Loucy (cell line): Measurements from ENCODE around the gene ABLIM2.

Source experiments
- H2AFZ ChIP-seq: fragments of 200-600 bp; sonication (generic); 2 replicates; pipeline ENCODE4 v1.6.0; 2016; ENCODE audit warnings: antibody characterized with exemption, mild to moderate bottlenecking, low read length, moderate library complexity
- H3F3A ChIP-seq: fragments of 200-600 bp; 2 replicates; pipeline ENCODE4 v1.6.0; 2016; ENCODE audit warnings: antibody characterized with exemption, low read depth, mild to moderate bottlenecking
- H3K27me3 ChIP-seq: fragments of 200-600 bp; sonication (generic); 2 replicates; pipeline ENCODE4 v1.6.1; 2014; ENCODE audit warnings: low read length, mild to moderate bottlenecking; ENCODE audit not compliant: insufficient read depth, poor library complexity, severe bottlenecking
- H3K36me3 ChIP-seq: fragments of 200-600 bp; sonication (generic); 2 replicates; pipeline ENCODE4 v1.6.1; 2016; ENCODE audit warnings: low read length; ENCODE audit not compliant: insufficient read depth
- H3K4me1 ChIP-seq: fragments of 200-600 bp; sonication (generic); 2 replicates; pipeline ENCODE4 v1.5.1; 2014; ENCODE audit warnings: low read length, mild to moderate bottlenecking; ENCODE audit not compliant: insufficient read depth, poor library complexity, severe bottlenecking
- H3K4me2 ChIP-seq: fragments of 200-600 bp; sonication (generic); 2 replicates; pipeline ENCODE4 v1.6.0; 2014; ENCODE audit warnings: antibody characterized with exemption, low read length, low read depth, mild to moderate bottlenecking; ENCODE audit not compliant: poor library complexity, severe bottlenecking
- H3K4me3 ChIP-seq: fragments of 200-600 bp; sonication (generic); 2 replicates; pipeline ENCODE4 v1.5.1; 2014; ENCODE audit warnings: low read length, mild to moderate bottlenecking, mixed read lengths; ENCODE audit not compliant: poor library complexity, severe bottlenecking
- H3K79me2 ChIP-seq: fragments of 200-600 bp; sonication (generic); 2 replicates; pipeline ENCODE4 v1.6.1; 2014; ENCODE audit warnings: low read length; ENCODE audit not compliant: insufficient read depth
- H3K9ac ChIP-seq: fragments of 200-600 bp; sonication (generic); 2 replicates; pipeline ENCODE4 v1.6.0; 2014; ENCODE audit warnings: mild to moderate bottlenecking, low read depth, low read length, moderate library complexity; ENCODE audit not compliant: poor library complexity, severe bottlenecking
- H3K9me2 ChIP-seq: fragments of 200-600 bp; sonication (generic); replicated peaks from 2 replicates; pipeline ENCODE4 v1.6.1; 2016; ENCODE audit warnings: low read depth, low read length, mixed read lengths
- H3K9me3 ChIP-seq: fragments of 200-600 bp; sonication (generic); 2 replicates; pipeline ENCODE4 v1.6.1; 2014; ENCODE audit warnings: mild to moderate bottlenecking, antibody characterized with exemption, low read length, low read depth; ENCODE audit not compliant: insufficient read depth
- H4K20me1 ChIP-seq: fragments of 200-600 bp; sonication (generic); 2 replicates; pipeline ENCODE4 v1.6.0; 2014; ENCODE audit warnings: antibody characterized with exemption, low read length, mild to moderate bottlenecking; ENCODE audit not compliant: insufficient read depth, poor library complexity, severe bottlenecking
- EZH2phosphoT487 ChIP-seq: fragments of 200-600 bp; IDR thresholded peaks from 2 replicates; pipeline ENCODE4 v1.6.1; 2018; ENCODE audit warnings: antibody characterized with exemption, mild to moderate bottlenecking, moderate library complexity, borderline replicate concordance
- TF ChIP-seq, protein P1 (sequence below): fragments of 200-600 bp; sonication (generic); conservative IDR thresholded peaks from 2 replicates; pipeline ENCODE4 v1.5.1; 2014; ENCODE audit warnings: mild to moderate bottlenecking, antibody characterized with exemption, low read length

The ABLIM2 gene

GRCh38 chr4:8110071-8110986 lies 48.3 kb downstream of the ABLIM2 start:
- no peaks in the 10 kb centered on the region for H3K4me1 ChIP-seq
- no peak overlapping the region for H2AFZ ChIP-seq
- H3K36me3 ChIP-seq = no peaks in the 10 kb centered on the region
- H3K79me2 ChIP-seq = no peaks in the 10 kb centered on the region
- H3K4me2 ChIP-seq = no peak overlapping the region
- no peaks in the 10 kb centered on the region for H3K9me2 ChIP-seq
- H4K20me1 ChIP-seq = no peaks in the 10 kb centered on the region
- no peaks in the 10 kb centered on the region for H3K27me3 ChIP-seq
- H3K4me3 ChIP-seq = no peak overlapping the region
- no peaks in the 10 kb centered on the region; the same call in 1 of the 2 replicates for H3K9me3 ChIP-seq
- H3K9ac ChIP-seq = no peak overlapping the region
- TF ChIP-seq, protein P1, sequence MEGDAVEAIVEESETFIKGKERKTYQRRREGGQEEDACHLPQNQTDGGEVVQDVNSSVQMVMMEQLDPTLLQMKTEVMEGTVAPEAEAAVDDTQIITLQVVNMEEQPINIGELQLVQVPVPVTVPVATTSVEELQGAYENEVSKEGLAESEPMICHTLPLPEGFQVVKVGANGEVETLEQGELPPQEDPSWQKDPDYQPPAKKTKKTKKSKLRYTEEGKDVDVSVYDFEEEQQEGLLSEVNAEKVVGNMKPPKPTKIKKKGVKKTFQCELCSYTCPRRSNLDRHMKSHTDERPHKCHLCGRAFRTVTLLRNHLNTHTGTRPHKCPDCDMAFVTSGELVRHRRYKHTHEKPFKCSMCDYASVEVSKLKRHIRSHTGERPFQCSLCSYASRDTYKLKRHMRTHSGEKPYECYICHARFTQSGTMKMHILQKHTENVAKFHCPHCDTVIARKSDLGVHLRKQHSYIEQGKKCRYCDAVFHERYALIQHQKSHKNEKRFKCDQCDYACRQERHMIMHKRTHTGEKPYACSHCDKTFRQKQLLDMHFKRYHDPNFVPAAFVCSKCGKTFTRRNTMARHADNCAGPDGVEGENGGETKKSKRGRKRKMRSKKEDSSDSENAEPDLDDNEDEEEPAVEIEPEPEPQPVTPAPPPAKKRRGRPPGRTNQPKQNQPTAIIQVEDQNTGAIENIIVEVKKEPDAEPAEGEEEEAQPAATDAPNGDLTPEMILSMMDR = no peak
- TF ChIP-seq EZH2phosphoT487 = no peak
- H3F3A ChIP-seq = no peaks in the 10 kb centered on the region

GRCh38 chr4:8109406-8110065 lies 49.1 kb downstream of the ABLIM2 start:
- Histone ChIP-seq H2AFZ (no peak overlapping the region), H3K79me2 (no peaks in the 10 kb centered on the region), H4K20me1 (no peaks in the 10 kb centered on the region), H3K9ac (no peak overlapping the region), H3F3A (no peaks in the 10 kb centered on the region), H3K4me3 (no peak overlapping the region), H3K9me3 (peaks cover 5% of the 10 kb centered on the region; the same call in 1 of the 2 replicates), H3K36me3 (no peaks in the 10 kb centered on the region), H3K4me2 (no peak overlapping the region), H3K9me2 (no peaks in the 10 kb centered on the region), H3K4me1 (no peaks in the 10 kb centered on the region), H3K27me3 (no peaks in the 10 kb centered on the region)
- no peak for TF ChIP-seq EZH2phosphoT487
- TF ChIP-seq, protein P1 = no peak

DNA sequence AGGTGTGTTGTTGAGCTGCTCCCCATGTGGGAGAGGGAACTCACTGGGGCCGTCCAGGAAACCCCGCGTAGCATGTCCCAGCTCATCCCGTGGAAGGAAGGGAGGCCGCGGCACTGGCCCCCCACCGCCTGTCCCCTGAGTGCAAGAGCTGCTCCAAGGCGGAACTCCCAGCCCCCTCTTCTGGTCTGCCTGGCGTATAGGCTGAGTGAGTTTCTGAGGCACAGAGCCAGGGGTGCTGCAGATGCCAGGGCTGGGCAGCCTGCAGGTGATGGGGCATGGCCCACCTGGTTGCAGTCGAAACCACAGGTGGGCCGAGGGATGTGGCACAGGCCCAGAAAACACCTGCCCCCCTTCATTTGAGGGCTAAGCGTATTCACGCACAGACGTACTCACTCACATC lies 49.6 kb downstream of the ABLIM2 start:
- Histone ChIP-seq H3K9me3 (peaks cover 5% of the 10 kb centered on the region; the same call in 1 of the 2 replicates), H3K27me3 (no peaks in the 10 kb centered on the region), H3K4me1 (no peaks in the 10 kb centered on the region), H3K36me3 (no peaks in the 10 kb centered on the region), H2AFZ (no peak overlapping the region), H3K9me2 (no peaks in the 10 kb centered on the region), H3K4me3 (no peak overlapping the region), H3F3A (no peaks in the 10 kb centered on the region), H3K9ac (no peak overlapping the region), H3K4me2 (no peak overlapping the region), H3K79me2 (no peaks in the 10 kb centered on the region), H4K20me1 (no peaks in the 10 kb centered on the region)
- TF ChIP-seq, protein P1 = no peak
- no peak for TF ChIP-seq EZH2phosphoT487
